LNCaP clone FGC (cell line): ENCODE measurements around the gene TENM3.

Experiments
- DNase-seq: peaks from one replicate; pipeline ENCODE4 v3.0.0-alpha.2; 2011; ENCODE audit warnings: low read depth
- H3K4me3 ChIP-seq: 2 replicates; pipeline ENCODE4 v1.5.1; 2011; ENCODE audit warnings: mild to moderate bottlenecking, low read depth, low read length, control low read depth
- CTCF ChIP-seq: IDR thresholded peaks from 2 replicates; pipeline ENCODE4 v1.5.1; 2012; ENCODE audit warnings: mild to moderate bottlenecking; ENCODE audit not compliant: control insufficient read depth, insufficient read depth; ENCODE audit errors: extremely low read depth

Gene TENM3

DNA sequence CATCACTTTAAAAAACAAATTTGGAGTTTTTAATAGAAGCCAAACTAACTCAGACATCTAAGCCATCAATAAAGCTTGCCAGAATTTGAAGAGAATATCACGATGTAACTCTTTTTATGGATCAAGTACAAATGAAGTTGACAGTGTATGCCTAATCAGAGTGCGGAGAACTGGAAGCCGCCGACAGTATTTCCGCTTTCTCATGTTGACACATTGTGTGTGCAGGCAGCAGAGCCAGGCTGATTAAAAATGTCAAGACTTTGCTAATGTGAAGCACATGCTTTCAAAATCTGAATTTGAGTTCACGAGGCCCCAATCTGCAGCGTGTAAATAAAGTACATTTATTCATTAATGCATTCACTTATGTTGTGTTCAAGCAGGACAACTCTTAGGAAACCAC lies 161.2 kb downstream of the TENM3 start:
- H3K4me3 ChIP-seq = no peak overlapping the region
- TF ChIP-seq CTCF = no peak
- DNase-seq = no peak

DNA sequence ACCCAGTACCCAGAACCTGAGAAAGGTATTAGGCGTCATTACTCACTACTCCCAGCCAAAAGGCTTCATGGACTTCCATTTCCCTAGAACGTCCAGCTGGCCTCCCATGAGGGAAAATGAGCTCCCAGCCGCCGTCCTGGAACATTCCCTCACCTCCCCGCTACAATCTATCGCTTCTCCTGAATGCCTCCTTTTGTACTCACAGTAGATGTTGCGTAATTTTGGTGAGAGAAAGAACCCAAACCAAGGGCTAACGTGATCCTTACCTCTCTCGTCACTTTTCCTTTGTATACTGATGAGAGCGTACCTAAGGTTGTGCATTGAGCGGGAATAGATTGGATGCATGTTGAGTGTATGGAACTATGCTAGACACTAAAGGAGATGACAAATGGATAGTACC lies 161.9 kb downstream of the TENM3 start:
- TF ChIP-seq CTCF = no peak
- DNase-seq = no peak
- H3K4me3 ChIP-seq = no peak overlapping the region

DNA sequence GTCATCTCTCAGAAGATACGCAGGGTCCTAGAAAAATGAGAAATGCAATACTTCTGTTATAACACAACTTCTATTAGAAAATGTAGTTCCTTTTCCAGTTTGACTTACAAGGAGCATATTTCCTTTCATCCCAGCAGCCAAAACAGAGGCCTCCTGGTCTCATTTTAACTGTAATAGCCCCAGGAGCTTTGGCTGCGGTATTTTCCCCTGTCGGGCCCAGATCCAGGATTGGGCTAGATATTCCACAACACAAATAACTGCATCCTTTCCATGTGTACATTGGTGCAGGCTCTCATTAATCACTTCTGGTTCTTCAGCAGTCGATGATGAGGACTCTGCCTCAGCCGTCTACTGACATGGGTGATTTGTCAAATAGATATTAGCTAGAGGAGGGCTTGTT lies 166.1 kb downstream of the TENM3 start:
- TF ChIP-seq CTCF = no peak
- DNase-seq = no peak
- H3K4me3 ChIP-seq = no peak overlapping the region

GRCh38 chr4:182411391-182411790 lies 168.2 kb downstream of the TENM3 start:
- DNase-seq = no peak
- no peak for TF ChIP-seq CTCF
- H3K4me3 ChIP-seq = no peak overlapping the region

DNA sequence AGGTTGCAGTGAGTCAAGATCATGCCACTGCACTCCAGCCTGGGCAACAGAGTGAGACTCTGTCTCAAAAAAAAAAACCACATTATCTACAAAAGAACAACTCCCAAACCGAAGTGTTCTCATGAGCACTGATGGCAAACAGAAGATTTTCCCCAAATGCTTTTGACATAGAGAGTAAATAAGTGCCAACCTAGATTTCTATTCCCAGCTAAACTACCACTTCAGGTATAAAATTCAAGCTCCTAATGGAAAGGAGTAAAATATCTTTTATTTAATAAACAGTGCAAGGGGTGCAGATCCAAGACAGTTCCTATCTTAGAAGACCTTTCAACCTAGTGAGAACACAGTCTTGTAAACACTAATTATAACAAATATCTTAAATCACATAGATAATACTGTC lies 170.3 kb downstream of the TENM3 start:
- no peak for DNase-seq
- no peak for TF ChIP-seq CTCF
- H3K4me3 ChIP-seq = no peak overlapping the region

GRCh38 chr4:182415116-182415515 lies 171.9 kb downstream of the TENM3 start:
- no peak for TF ChIP-seq CTCF
- H3K4me3 ChIP-seq = no peak overlapping the region
- DNase-seq = no peak

DNA sequence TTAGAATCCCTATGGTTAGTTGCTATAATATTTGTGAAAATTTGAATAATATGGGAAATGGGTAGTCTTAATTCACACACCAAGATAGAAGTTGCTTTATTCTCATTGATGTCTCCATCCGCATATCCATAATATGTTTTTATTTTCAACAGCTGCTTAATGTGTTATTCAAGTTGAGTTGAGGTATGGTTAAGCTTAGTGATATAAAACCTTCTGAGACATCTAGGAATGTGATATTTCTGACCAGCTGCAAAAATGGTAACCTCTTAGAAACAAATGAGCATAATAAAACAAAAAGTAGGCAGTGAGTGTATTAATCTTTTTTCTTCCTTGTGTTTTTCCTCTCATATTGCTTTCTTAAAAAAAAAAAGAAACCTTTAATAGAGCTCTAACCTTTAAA lies 172.9 kb downstream of the TENM3 start:
- no peak overlapping the region for H3K4me3 ChIP-seq
- no peak for TF ChIP-seq CTCF
- DNase-seq = no peak
